A549 (cell line): ENCODE measurements around the gene CES4A. TPM values are rescaled to one million over a fixed set of nuclear protein-coding genes. Genes with fewer than 3 reads are reported as not detected.
A peak's percentile ranks its signal among the peaks of the same experiment; 100 is the strongest.

Source experiments
- ATAC-seq, 2 experiments: fragments of 200-7000 bp in 1 of 2; fragments of >200 bp in 1 of 2; cut with Nextera tagmentation in 1 of 2; cut with Tn5 transposase in 1 of 2; 3 replicates each; pipeline versions ENCODE4 v1.8.0 to v1.9.1; 2018 to 2020; ENCODE audit warnings: mild to moderate bottlenecking in 1 of 2, moderate library complexity in 1 of 2
- CTCF ChIA-PET: fragments of 300-600 bp; sonication (Branson Sonifier 250); formaldehyde crosslinking; extraction: SDS; loops from one replicate; lab custom pipeline; 2021; ENCODE audit warnings: antibody characterized with exemption, inconsistent platforms; lab: Yijun Ruan, JAX
- POLR2A ChIA-PET: fragments of 350-600 bp; formaldehyde crosslinking; extraction: SDS; loops from one replicate; lab custom pipeline; 2021; ENCODE audit warnings: antibody characterized with exemption, inconsistent platforms; lab: Yijun Ruan, JAX
- DNase-seq, 2 experiments: peaks; one replicate each; pipeline versions ENCODE4 v3.0.0 to v3.0.0-alpha.2; 2011 to 2016; ENCODE audit warnings: low read depth in 1 of 2, low spot score in 1 of 2
- FAIRE-seq: peaks from 2 replicates; lab custom pipeline; 2011; peaks lifted over from hg19 to GRCh38; lab: Jason Lieb, UNC
- H3K27ac ChIP-seq, 2 experiments: fragments of >200 bp; sonication (Bioruptor Twin); formaldehyde crosslinking; 3 replicates each; pipeline ENCODE4 v1.5.1; 2016 to 2017
- H3K4me1 ChIP-seq: fragments of >200 bp; sonication (Bioruptor Twin); formaldehyde crosslinking; 3 replicates; pipeline ENCODE4 v1.6.1; 2016
- H3K4me2 ChIP-seq: fragments of >200 bp; sonication (Bioruptor Twin); formaldehyde crosslinking; 3 replicates; pipeline ENCODE4 v1.6.1; 2016
- H3K4me3 ChIP-seq: fragments of >200 bp; sonication (Bioruptor Twin); formaldehyde crosslinking; 3 replicates; pipeline ENCODE4 v1.5.1; 2016
- H3K9me3 ChIP-seq: fragments of >200 bp; sonication (Bioruptor Twin); formaldehyde crosslinking; 3 replicates; pipeline ENCODE4 v1.6.1; 2016
- BCL3 ChIP-seq: fragments of >200 bp; sonication (Bioruptor Twin); formaldehyde crosslinking; IDR thresholded peaks from 3 replicates; pipeline ENCODE4 v1.6.1; 2016
- BHLHE40 ChIP-seq: IDR thresholded peaks from 2 replicates; pipeline ENCODE4 v1.6.1; 2012; ENCODE audit warnings: low read depth, low read length, inconsistent platforms
- EHF ChIP-seq: fragments of 250-450 bp; sonication (Bioruptor Pico); IDR thresholded peaks from 2 replicates; pipeline ENCODE4 v1.5.0; 2020; ENCODE audit warnings: mild to moderate bottlenecking
- EHMT2 ChIP-seq: fragments of 200-600 bp; sonication (generic); IDR thresholded peaks from 2 replicates; pipeline ENCODE4 v1.6.1; 2016; ENCODE audit warnings: antibody characterized with exemption, low read depth, mild to moderate bottlenecking, moderate library complexity
- EP300 ChIP-seq, 2 experiments: fragments of >200 bp; sonication (Bioruptor Twin); formaldehyde crosslinking; IDR thresholded peaks; 2 replicates in 1 of 2; 3 replicates in 1 of 2; pipeline ENCODE4 v1.6.1; 2016 to 2017
- FOSL2 ChIP-seq, 2 experiments: fragments of 450-650 bp in 1 of 2; fragments of >200 bp in 1 of 2; sonication (Bioruptor Twin) in 1 of 2; formaldehyde crosslinking; IDR thresholded peaks; 2 replicates each; pipeline versions ENCODE4 v1.5.0 to v1.6.1; 2016 to 2020; ENCODE audit warnings: mild to moderate bottlenecking in 1 of 2, moderate library complexity in 1 of 2
- FOXS1 ChIP-seq: fragments of 250-450 bp; sonication (Bioruptor Pico); IDR thresholded peaks from 2 replicates; pipeline ENCODE4 v1.5.0; 2020; ENCODE audit warnings: mild to moderate bottlenecking, moderate library complexity
- HES2 ChIP-seq: fragments of >200 bp; sonication (Bioruptor Twin); formaldehyde crosslinking; IDR thresholded peaks from 2 replicates; pipeline ENCODE4 v1.6.1; 2016
- HOXA7 ChIP-seq: fragments of 250-450 bp; sonication (Bioruptor Pico); IDR thresholded peaks from 2 replicates; pipeline ENCODE4 v1.5.0; 2020; ENCODE audit warnings: mild to moderate bottlenecking, moderate library complexity
- KDM1A ChIP-seq: fragments of 200-600 bp; sonication (generic); IDR thresholded peaks from 2 replicates; pipeline ENCODE4 v1.6.1; 2016; ENCODE audit warnings: low read depth, mild to moderate bottlenecking
- KDM5A ChIP-seq: fragments of 200-600 bp; sonication (generic); IDR thresholded peaks from 2 replicates; pipeline ENCODE4 v1.6.1; 2016; ENCODE audit warnings: antibody characterized with exemption, mild to moderate bottlenecking
- MAFK ChIP-seq: fragments of 450-650 bp; IDR thresholded peaks from 2 replicates; pipeline ENCODE4 v1.6.1; 2014; ENCODE audit not compliant: partially characterized antibody
- MAZ ChIP-seq: fragments of 150-350 bp; IDR thresholded peaks from 2 replicates; pipeline ENCODE4 v1.6.1; 2014; ENCODE audit warnings: antibody characterized with exemption, low read depth, low read length, borderline replicate concordance
- NFE2L2 ChIP-seq: fragments of 150-350 bp; conservative IDR thresholded peaks from 2 replicates; pipeline ENCODE4 v1.6.1; 2014; ENCODE audit warnings: low read length
- NPAS2 ChIP-seq: fragments of 250-450 bp; sonication (Bioruptor Pico); IDR thresholded peaks from 2 replicates; pipeline ENCODE4 v1.8.0; 2022; ENCODE audit warnings: mild to moderate bottlenecking, moderate library complexity, borderline replicate concordance
- NR3C1 ChIP-seq: fragments of >200 bp; sonication (Bioruptor Twin); formaldehyde crosslinking; IDR thresholded peaks from 3 replicates; pipeline ENCODE4 v1.6.1; 2017
- RCOR1 ChIP-seq: fragments of 150-350 bp; IDR thresholded peaks from 2 replicates; pipeline ENCODE4 v1.6.1; 2014; ENCODE audit warnings: antibody characterized with exemption, low read length, low read depth
- TP53 ChIP-seq: fragments of 250-450 bp; sonication (Bioruptor Pico); IDR thresholded peaks from 2 replicates; pipeline ENCODE4 v1.5.0; 2021; ENCODE audit warnings: mild to moderate bottlenecking, moderate library complexity
- ZFP36 ChIP-seq: fragments of 450-650 bp; IDR thresholded peaks from 2 replicates; pipeline ENCODE4 v1.6.1; 2014; ENCODE audit warnings: borderline replicate concordance; ENCODE audit not compliant: partially characterized antibody
- ZSCAN20 ChIP-seq: fragments of 250-450 bp; sonication (Bioruptor Pico); IDR thresholded peaks from 2 replicates; pipeline ENCODE4 v1.8.0; 2022; ENCODE audit warnings: mild to moderate bottlenecking, moderate library complexity
- WGBS: methylation state at CpG from one replicate; pipeline ENCODE4 v1.1.6; 2017; ENCODE audit errors: missing lambda C conversion rate; 5-methylcytosine and 5-hydroxymethylcytosine counted together
- polyA plus RNA-seq, 4 experiments: library from polyadenylated mRNA; depleted of rRNA in 3 of 4; stranded (reverse); fragments of >200 nt; fragmentation: RNase III in 1 of 4; extraction: RNeasy Plus Mini Kit Qiagen cat#74134 plus additional on column Dnase treatment in 1 of 4; gene quantifications; 2 replicates in 3 of 4; 3 replicates in 1 of 4; pipeline ENCODE4 v1.2.3, GENCODE V29; 2011 to 2017
- TF ChIP-seq, protein P1 (sequence below): IDR thresholded peaks from 2 replicates; pipeline ENCODE4 v1.6.1; 2012; ENCODE audit warnings: low read depth, borderline replicate concordance
- TF ChIP-seq, protein P2 (sequence below): IDR thresholded peaks from 2 replicates; pipeline ENCODE4 v1.6.1; 2012
- TF ChIP-seq, protein P3 (sequence below): fragments of 250-450 bp; sonication (Bioruptor Pico); IDR thresholded peaks from 2 replicates; pipeline ENCODE4 v1.5.0; 2021; ENCODE audit warnings: mild to moderate bottlenecking, moderate library complexity, borderline replicate concordance
- TF ChIP-seq, protein P4 (sequence below): IDR thresholded peaks from 2 replicates; pipeline ENCODE4 v1.6.1; 2012

The CES4A gene
- polyA plus RNA-seq, 2 of the 4 experiments (the other 2 are of a cell fraction) = 2.8 to 3.5 TPM

DNA sequence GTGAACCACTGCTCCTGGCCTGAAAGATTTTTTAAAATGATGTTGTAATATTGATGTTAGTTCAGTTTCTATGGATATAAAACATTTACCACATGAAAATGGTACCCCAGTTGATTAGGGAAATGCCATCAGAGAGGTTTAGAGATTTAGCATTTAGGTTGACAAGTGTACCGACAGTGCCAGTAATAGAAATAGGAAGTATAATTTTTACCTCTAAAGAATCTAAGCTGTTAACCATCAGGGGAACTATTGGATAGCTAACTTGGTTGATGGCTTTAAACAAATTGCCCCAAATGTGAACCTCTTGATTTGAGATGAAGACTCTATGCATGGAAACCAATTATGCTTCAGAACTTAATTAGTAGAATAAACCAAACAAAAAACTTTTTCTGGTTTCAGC is 47.0 kb downstream of the CES4A start:
- POLR2A ChIA-PET = no interaction called here
- H3K4me3 ChIP-seq = no peak overlapping the region
- CTCF ChIA-PET = interaction anchor here (1.7 kb wide), 1 partner anchor 10 kb away, joined by 6 read pairs; no protein-coding TSS in a partner anchor
- no peak overlapping the region for H3K4me2 ChIP-seq
- ATAC-seq = no peak
- H3K27ac ChIP-seq = no peak overlapping the region
- TF ChIP-seq FOXS1 (CRISPR knock-in tag) (no peak), KDM1A (no peak)
- FAIRE-seq = no peak
- 92% methylated on average over 1 of the region's 1 CpG for WGBS
- DNase-seq = no peak
- peaks cover 10% of the 10 kb centered on the region for H3K4me1 ChIP-seq
- H3K9me3 ChIP-seq = no peaks in the 10 kb centered on the region

DNA sequence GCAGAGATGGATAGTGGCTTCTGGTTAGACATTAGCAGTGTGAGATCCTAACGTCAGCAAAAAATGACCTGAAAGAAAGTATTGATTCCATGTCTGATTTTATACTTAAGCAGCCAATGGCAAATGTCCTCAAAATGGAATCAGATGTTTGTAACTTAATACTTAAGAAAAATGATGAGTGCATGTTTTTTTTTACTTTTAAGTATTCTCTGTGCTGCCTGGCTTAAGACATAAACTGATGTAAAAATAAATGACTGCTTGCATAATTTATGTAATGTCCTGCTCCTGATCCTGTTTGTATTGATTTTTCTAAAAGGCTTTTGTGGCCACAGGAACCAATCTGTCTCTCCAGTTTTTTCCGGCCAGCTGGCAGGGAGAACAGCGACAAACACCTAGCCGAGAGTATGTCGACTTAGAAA is 47.9 kb downstream of the CES4A start:
- FAIRE-seq = no peak
- H3K4me2 ChIP-seq = no peak overlapping the region
- POLR2A ChIA-PET = no interaction called here

DNA sequence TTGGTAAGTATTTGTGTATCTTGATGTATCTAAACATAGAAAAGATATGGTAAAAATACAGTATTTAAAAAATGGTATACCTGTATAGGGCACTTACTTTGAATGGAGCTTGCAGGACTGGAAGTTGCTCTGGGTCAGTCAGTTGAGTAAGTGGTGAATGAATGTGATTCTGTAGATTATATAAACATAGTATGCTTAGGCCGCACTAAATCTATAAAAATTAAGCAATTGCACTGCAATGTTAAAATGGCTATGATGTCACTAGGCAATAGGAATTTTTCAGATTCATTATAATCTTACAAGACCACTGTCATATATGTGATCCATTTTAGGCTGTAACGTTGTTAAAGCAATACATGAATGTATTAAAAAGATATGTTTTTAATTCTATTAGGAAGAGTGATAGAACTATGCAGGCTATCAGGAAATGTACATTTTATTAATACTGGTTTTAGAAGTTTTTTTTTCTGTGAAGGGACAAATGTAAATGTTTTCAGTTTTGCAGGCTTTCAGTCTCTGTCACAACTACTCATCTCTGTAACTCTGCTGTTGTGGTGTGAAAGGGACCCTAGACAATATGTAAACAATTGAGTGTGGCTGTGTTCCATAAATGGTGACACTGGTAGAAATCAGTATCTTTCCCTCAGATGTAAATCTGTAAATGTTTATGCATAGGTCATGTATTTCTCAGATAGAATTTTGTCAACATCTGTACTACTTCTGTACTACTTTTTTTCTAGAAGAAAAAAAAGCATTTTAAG is 51.1 kb downstream of the CES4A start:
- Histone ChIP-seq H3K4me1 (no peaks in the 10 kb centered on the region), H3K4me3 (no peak overlapping the region)
- no peak for TF ChIP-seq FOSL2 (IDR thresholded peaks at IDR 0.05)
- TF ChIP-seq FOSL2 (CRISPR knock-in tag; IDR thresholded peaks at IDR 0.05) = no peak
- no peak for TF ChIP-seq EHMT2
- no peak for TF ChIP-seq HOXA7
- no peak for TF ChIP-seq KDM5A
- no peak for TF ChIP-seq NPAS2
- TF ChIP-seq, all 56 proteins: peak for 0
- Histone ChIP-seq H3K4me2 (no peak overlapping the region), H3K27ac (no peak overlapping the region), H3K9me3 (no peaks in the 10 kb centered on the region)
- ATAC-seq = no peak
- DNase-seq = no peak
- ChIA-PET CTCF (interaction anchor here (1.1 to 1.7 kb wide), 2 partner anchors 62 to 81 kb away, joined by 3 to 5 read pairs; no protein-coding TSS in a partner anchor), POLR2A (no interaction called here)
- 88% methylated on average over 2 of the region's 2 CpGs for WGBS
- no peak for FAIRE-seq

More for the DNA sequence above, 47.9 kb downstream of the CES4A start:
- DNase-seq (no peak), ATAC-seq (no peak)
- TF ChIP-seq BCL3 (no peak), NPAS2 (no peak), MAFK (peak; percentile 43)
- no peak overlapping the region for H3K27ac ChIP-seq
- no peak overlapping the region for H3K4me3 ChIP-seq
- H3K4me1 ChIP-seq = peaks cover under 1% of the 10 kb centered on the region
- 91% methylated on average over 5 of the region's 5 CpGs for WGBS
- no peaks in the 10 kb centered on the region for H3K9me3 ChIP-seq
- CTCF ChIA-PET = interaction anchor here (2.2 to 2.7 kb wide), 2 partner anchors 19 to 59 kb away, joined by 6 to 8 read pairs; no protein-coding TSS in a partner anchor

- ChIA-PET POLR2A (no interaction called here), CTCF (interaction anchor here (1.1 to 2.2 kb wide), 3 partner anchors 62 to 118 kb away, joined by 3 to 5 read pairs (median 4); no protein-coding TSS in a partner anchor)
- no peak overlapping the region for H3K4me2 ChIP-seq
- DNase-seq (no peak), FAIRE-seq (no peak), ATAC-seq (no peak)
- 94% methylated on average over 2 of the region's 2 CpGs for WGBS
- H3K4me3 ChIP-seq = no peak overlapping the region
- H3K4me1 ChIP-seq = no peaks in the 10 kb centered on the region
- no peak overlapping the region for H3K27ac ChIP-seq
- H3K9me3 ChIP-seq = no peaks in the 10 kb centered on the region
- TF ChIP-seq, protein P1, sequence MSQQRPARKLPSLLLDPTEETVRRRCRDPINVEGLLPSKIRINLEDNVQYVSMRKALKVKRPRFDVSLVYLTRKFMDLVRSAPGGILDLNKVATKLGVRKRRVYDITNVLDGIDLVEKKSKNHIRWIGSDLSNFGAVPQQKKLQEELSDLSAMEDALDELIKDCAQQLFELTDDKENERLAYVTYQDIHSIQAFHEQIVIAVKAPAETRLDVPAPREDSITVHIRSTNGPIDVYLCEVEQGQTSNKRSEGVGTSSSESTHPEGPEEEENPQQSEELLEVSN = no peak
- TF ChIP-seq RCOR1 (no peak), NR3C1 (no peak), TP53 (CRISPR knock-in tag) (no peak), HES2 (no peak), ZFP36 (no peak), BHLHE40 (no peak), MAZ (no peak), EP300 (IDR thresholded peaks at IDR 0.05) (no peak), ZSCAN20 (no peak), KDM1A (no peak), EHMT2 (no peak), NFE2L2 (no peak), EHF (CRISPR knock-in tag) (no peak)
- TF ChIP-seq, protein P2, sequence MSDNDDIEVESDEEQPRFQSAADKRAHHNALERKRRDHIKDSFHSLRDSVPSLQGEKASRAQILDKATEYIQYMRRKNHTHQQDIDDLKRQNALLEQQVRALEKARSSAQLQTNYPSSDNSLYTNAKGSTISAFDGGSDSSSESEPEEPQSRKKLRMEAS = no peak
- TF ChIP-seq, protein P3, sequence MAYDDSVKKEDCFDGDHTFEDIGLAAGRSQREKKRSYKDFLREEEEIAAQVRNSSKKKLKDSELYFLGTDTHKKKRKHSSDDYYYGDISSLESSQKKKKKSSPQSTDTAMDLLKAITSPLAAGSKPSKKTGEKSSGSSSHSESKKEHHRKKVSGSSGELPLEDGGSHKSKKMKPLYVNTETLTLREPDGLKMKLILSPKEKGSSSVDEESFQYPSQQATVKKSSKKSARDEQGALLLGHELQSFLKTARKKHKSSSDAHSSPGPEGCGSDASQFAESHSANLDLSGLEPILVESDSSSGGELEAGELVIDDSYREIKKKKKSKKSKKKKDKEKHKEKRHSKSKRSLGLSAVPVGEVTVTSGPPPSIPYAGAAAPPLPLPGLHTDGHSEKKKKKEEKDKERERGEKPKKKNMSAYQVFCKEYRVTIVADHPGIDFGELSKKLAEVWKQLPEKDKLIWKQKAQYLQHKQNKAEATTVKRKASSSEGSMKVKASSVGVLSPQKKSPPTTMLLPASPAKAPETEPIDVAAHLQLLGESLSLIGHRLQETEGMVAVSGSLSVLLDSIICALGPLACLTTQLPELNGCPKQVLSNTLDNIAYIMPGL (CRISPR knock-in tag) = no peak
- TF ChIP-seq, protein P4, sequence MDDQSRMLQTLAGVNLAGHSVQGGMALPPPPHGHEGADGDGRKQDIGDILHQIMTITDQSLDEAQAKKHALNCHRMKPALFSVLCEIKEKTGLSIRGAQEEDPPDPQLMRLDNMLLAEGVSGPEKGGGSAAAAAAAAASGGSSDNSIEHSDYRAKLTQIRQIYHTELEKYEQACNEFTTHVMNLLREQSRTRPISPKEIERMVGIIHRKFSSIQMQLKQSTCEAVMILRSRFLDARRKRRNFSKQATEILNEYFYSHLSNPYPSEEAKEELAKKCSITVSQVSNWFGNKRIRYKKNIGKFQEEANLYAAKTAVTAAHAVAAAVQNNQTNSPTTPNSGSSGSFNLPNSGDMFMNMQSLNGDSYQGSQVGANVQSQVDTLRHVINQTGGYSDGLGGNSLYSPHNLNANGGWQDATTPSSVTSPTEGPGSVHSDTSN = no peak
- TF ChIP-seq, all 56 proteins: peak for 0
Measured at GRCh38 chr16:67040166-67040565, 51.8 kb downstream of the CES4A start.
